Omental fat pad (tissue), 4 donors: ENCODE results near the gene NEIL1. TPM values are rescaled to one million over a fixed set of nuclear protein-coding genes. Genes with fewer than 3 reads are reported as not detected.

Experiments used
- ATAC-seq: fragments of 150-250 bp; one replicate; pipeline ENCODE4 v1.9.1; 2016; ENCODE audit warnings: mild to moderate bottlenecking, moderate library complexity; ENCODE audit not compliant: low FRiP score
- DNase-seq: peaks from one replicate; pipeline ENCODE4 v3.0.0-alpha.2; 2019; ENCODE audit warnings: low spot score
- CTCF ChIP-seq, 3 donors: fragments of 450-650 bp; IDR thresholded peaks; one replicate each; pipeline ENCODE4 v1.5.1; 2016 to 2017; ENCODE audit warnings: antibody characterized with exemption in 3 of 3, mild to moderate bottlenecking in 3 of 3, moderate library complexity in 2 of 3
- total RNA-seq, 4 donors: library from RNA; depleted of rRNA; stranded (reverse); fragments of >200 nt; gene quantifications; one replicate each; pipeline ENCODE4 v1.1.0, GENCODE V29; 2016

NEIL1 gene
- total RNA-seq, 4 donors from 2014 or later, result 13.3 to 41.8 (median 29.9) TPM

- ATAC-seq, result no peak
- TF ChIP-seq CTCF (IDR thresholded peaks at IDR 0.05), result no peak
- DNase-seq, result no peak
Measured at GRCh38 chr15:75356006-75356405, 9.2 kb downstream of the NEIL1 start.

- no peak for DNase-seq
- no peak for ATAC-seq
- TF ChIP-seq CTCF (IDR thresholded peaks at IDR 0.05), result no peak
Measured at GRCh38 chr15:75356517-75356916, 9.7 kb downstream of the NEIL1 start.

GRCh38 chr15:75357976-75358673 lies 11.3 kb downstream of the NEIL1 start:
- no peak for TF ChIP-seq CTCF (IDR thresholded peaks at IDR 0.05)
- no peak for DNase-seq
- no peak for ATAC-seq

GRCh38 chr15:75358771-75359536 lies 12.1 kb downstream of the NEIL1 start:
- DNase-seq (no peak), ATAC-seq (no peak)
- TF ChIP-seq CTCF (IDR thresholded peaks at IDR 0.05), result no peak

GRCh38 chr15:75359537-75360250 lies 12.9 kb downstream of the NEIL1 start:
- no peak for ATAC-seq
- no peak for DNase-seq
- TF ChIP-seq CTCF (IDR thresholded peaks at IDR 0.05), result no peak

GRCh38 chr15:75360391-75360790 lies 13.6 kb downstream of the NEIL1 start:
- ATAC-seq (no peak), DNase-seq (no peak)
- TF ChIP-seq CTCF (IDR thresholded peaks at IDR 0.05), result no peak
